Activated T-helper 1 cell treated with anti-CD3 and anti-CD28 coated beads, Interleukin-12 subunit alpha, Interleukin-12 subunit beta, Interleukin-2, Interleukin-4 antibody, amounts not matched to agents 30 ng/mL and 10 ng/mL and 1 ng/mL, durations not matched to agents 14 hours and 24 hours and 36 hours (primary cell): ENCODE data around the gene VPS25. TPM values are rescaled to one million over a fixed set of nuclear protein-coding genes. Genes with fewer than 3 reads are reported as not detected.
"Not testable (repeated sequence)": the region's sequence is repeated elsewhere in the genome, so short reads cannot be mapped to it uniquely, and the experiment has no call there.

Source experiments
- DNase-seq: peaks from one replicate; pipeline ENCODE4 v3.0.0; 2021; ENCODE audit warnings: low spot score
- H3K27ac Mint-ChIP-seq: one replicate; pipeline ENCODE4 v1.8.0; 2021; ENCODE audit warnings: mild to moderate bottlenecking, mixed read lengths
- H3K27me3 Mint-ChIP-seq: one replicate; pipeline ENCODE4 v1.8.0; 2022; ENCODE audit warnings: mild to moderate bottlenecking, moderate library complexity, mixed read lengths; ENCODE audit not compliant: insufficient read depth
- H3K36me3 Mint-ChIP-seq: one replicate; pipeline ENCODE4 v1.8.0; 2021; ENCODE audit warnings: low read depth, mixed read lengths
- H3K4me1 Mint-ChIP-seq: one replicate; pipeline ENCODE4 v1.8.0; 2021; ENCODE audit warnings: low read depth, mixed read lengths
- H3K4me3 Mint-ChIP-seq: one replicate; pipeline ENCODE4 v1.8.0; 2021; ENCODE audit warnings: mild to moderate bottlenecking, moderate library complexity, mixed read lengths
- H3K9me3 Mint-ChIP-seq: one replicate; pipeline ENCODE4 v1.8.0; 2021; ENCODE audit warnings: mixed read lengths
- intact Hi-C: fragments of 100-400 bp; cut with micrococcal nuclease; formaldehyde crosslinking; loops from one replicate; pipeline ENCODE4 v1.15.1; 2024
- total RNA-seq: library from RNA; stranded (reverse); gene quantifications from 2 replicates; pipeline ENCODE4 v1.2.3, GENCODE V29; 2022

VPS25 gene
- total RNA-seq, result 93.6 and 97.0 TPM in 2 replicates

DNA sequence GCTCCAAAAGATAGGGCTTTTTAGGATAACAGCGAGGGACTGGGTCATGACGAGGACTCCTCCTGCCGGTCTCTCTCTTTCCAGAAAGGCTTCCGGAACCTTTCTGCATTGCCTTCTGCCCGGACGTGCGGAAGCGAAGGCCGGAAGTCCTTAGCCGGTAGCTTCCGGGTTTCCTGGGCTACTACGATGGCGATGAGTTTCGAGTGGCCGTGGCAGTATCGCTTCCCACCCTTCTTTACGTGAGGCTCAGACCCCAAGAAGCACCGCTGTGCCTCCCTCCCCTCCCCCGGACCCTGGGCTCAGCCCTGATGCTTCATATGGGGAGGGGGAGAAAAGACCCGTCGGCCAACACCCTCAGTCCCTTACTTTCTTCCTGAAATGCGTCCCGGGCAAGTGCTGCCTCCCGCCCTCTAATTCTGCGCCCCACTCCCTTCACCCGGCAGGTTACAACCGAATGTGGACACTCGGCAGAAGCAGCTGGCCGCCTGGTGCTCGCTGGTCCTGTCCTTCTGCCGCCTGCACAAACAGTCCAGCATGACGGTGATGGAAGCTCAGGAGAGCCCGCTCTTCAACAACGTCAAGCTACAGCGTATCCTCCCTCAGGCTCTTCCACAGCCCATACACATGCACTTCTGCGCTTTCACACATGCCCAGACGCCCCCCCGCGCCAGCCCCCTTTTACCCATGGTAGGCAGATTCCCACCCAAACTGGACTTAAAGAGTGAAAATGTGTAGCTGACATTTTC lies at the start of gene VPS25:
Gene VPS25 (plus strand): TSS at position 160 of the 746 bp plus-strand sequence. CDS start 27 bp downstream, at position 187.
- DNase-seq, result peak; percentile 71
- H3K4me1 Mint-ChIP-seq, result peaks cover 27% of the 10 kb centered on the region
- intact Hi-C loops, result loop anchor here (1.0 to 5.0 kb wide), 6 partner anchors 10 to 225 kb away; partner anchors contain the start of genes BECN1, CNTD1, COA3 and EZH1

DNA sequence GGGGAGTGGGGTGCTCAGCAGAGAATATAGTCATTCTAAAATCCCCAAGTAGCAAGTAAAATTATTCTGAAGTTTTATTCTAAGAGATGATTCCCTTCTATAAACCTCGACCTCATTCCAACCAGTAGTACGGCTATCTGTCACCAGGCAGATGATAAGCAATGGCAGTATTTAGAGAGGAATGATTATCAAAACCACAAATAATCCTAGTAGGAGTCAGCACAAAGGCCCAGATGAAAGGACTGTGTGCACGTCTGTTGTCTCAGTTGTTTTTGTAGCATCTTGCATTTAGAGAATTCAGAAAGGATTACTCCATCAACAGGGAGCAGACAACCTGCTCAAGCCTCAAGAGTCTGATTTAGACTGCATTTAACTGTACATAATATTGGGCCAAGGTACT lies 49.6 kb upstream of the VPS25 start:
- H3K9me3 Mint-ChIP-seq, result no peaks in the 10 kb centered on the region
- peaks cover 5% of the 10 kb centered on the region for H3K4me1 Mint-ChIP-seq
- no peaks in the 10 kb centered on the region for H3K27me3 Mint-ChIP-seq
- intact Hi-C loops, result no loop called here
- DNase-seq, result no peak
- no peak overlapping the region for H3K4me3 Mint-ChIP-seq
- no peak overlapping the region for H3K27ac Mint-ChIP-seq
- peaks cover 32% of the 10 kb centered on the region for H3K36me3 Mint-ChIP-seq

More for the DNA sequence above, at the start of gene VPS25:
- H3K27me3 Mint-ChIP-seq, result no peaks in the 10 kb centered on the region
- H3K9me3 Mint-ChIP-seq, result no peaks in the 10 kb centered on the region
- H3K36me3 Mint-ChIP-seq, result peaks cover 32% of the 10 kb centered on the region
- peak within 1 kb of the TSS; percentile 96 for H3K27ac Mint-ChIP-seq
- H3K4me3 Mint-ChIP-seq, result peak within 1 kb of the TSS; percentile 99

DNA sequence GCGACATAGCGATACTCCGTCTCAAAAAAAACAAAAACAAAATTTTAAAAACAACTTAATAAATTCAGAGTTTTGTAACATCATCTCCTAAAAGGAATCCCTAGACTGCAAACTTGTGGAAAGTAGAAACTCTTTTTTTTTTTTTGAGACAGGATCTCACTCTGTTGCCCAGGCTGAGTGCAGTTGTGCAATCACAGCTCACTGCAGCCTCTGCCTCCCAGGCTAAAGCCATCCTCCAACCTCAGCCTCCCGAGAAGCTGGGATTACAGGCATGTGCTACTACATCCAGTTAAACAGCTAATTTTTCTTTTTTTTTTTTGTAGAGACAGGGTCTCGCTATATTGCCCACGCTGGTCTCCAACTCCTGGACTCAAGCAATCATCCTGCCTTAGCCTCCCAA lies 48.1 kb upstream of the VPS25 start:
- intact Hi-C loops, result no loop called here
- Mint-ChIP-seq H3K4me1 (peaks cover 5% of the 10 kb centered on the region), H3K9me3 (no peaks in the 10 kb centered on the region), H3K27ac (no peak overlapping the region), H3K36me3 (peaks cover 31% of the 10 kb centered on the region), H3K4me3 (no peak overlapping the region), H3K27me3 (no peaks in the 10 kb centered on the region)
- DNase-seq, result no peak

DNA sequence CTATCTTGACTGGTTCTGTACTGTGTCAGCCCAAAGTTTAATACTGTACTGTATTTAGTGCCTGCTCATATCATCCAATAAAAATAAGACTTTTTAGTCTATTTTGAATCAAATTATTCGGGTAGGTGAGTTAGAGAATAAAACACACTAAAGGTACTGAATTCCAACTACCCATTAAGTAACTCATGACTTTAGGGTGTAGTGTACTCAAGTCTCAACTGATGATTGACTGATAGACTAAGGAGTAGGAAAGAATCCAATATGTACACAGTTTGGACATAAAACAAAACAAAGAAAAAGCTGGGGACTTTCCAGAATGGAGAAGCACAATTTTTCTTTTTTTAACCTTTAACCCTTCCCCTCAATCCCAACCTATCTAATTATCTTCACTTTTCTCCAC lies 32.5 kb upstream of the VPS25 start:
- Mint-ChIP-seq H3K36me3 (no peaks in the 10 kb centered on the region), H3K9me3 (no peaks in the 10 kb centered on the region), H3K27ac (no peak overlapping the region), H3K4me1 (peaks cover 15% of the 10 kb centered on the region), H3K4me3 (no peak overlapping the region), H3K27me3 (peaks cover 3% of the 10 kb centered on the region)
- no peak for DNase-seq
- intact Hi-C loops, result no loop called here

DNA sequence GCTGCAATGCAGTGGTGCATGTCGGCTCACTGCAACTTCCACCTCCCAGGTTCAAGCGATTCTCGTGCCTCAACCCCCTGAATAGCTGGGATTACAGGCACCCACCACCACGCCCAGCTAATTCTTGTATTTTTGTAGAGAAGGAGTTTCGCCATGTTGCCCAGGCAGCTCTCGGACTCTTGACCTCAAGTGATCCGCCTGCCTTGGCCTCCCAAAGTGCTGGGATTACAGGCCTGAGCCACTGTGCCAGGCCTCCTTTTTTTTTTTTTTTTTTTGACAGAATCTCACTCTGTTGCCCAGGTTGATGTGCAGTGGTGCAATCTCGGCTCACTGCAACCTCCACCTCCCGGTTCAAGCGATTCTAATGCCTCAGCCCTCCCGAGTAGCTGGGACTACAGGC lies 30.3 kb upstream of the VPS25 start:
- H3K4me3 Mint-ChIP-seq, H3K9me3 Mint-ChIP-seq, H3K36me3 Mint-ChIP-seq, DNase-seq, intact Hi-C loops, H3K27ac Mint-ChIP-seq: not testable (repeated sequence)
- H3K27me3 Mint-ChIP-seq, result peaks cover 14% of the 10 kb centered on the region
- peaks cover 15% of the 10 kb centered on the region for H3K4me1 Mint-ChIP-seq

DNA sequence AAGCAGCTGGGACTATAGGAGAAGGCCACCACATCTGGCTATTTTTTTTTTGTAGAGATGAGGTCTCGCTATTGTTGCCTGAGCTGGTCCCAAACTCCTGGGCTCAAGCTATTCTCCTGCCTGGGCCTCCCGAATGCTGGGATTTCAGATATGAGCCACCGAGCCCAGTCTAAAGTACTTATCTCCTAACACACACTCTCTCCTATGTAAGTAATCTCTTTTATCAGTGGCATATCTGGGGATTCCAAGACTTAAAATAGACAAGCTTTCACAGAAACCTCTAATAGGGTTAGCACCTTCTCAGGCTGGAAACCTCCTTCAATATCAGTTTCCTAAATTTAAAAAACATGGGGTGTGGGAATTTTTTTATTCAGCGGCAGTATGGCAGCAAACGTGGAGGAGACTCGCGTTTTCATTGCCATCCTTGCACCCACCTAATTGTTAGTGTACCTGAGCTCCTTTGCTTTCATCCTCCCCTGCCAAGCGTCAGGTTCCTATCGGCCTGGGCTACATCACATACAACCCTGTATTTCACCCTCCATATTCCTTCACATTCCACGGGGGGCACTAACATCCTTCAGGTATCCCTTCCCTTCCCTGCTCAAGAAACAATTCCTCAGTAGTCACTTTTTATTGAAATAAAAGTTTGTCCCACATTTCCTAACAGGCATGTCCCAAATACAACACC lies 29.5 kb upstream of the VPS25 start:
- no peak for DNase-seq
- peaks cover 15% of the 10 kb centered on the region for H3K4me1 Mint-ChIP-seq

DNA sequence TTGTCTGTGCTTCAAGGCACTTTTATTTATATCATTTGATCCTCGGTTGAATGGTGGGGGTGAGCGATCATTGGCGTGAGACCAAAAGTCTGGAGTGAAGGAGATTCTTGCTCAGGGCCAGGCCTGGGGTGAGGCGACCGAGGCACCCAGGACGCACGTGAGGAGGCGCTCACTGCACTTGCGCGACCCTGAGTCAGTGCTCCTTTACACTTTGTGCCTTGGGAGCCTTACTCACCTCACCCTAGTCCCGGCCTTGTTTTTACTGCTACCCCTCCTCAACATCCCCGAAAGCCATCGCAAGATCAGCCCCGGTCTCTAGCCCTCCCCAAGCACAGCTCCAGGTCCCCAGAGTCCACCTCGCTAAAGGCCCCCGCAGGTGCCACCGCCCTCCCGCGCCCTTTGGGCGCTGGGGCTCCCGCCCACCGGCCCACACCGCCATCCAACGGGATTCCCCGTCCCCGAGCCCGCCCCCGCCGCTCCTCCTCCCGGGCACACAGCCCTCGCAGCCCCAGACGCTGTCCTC lies 28.9 kb upstream of the VPS25 start:
- H3K27me3 Mint-ChIP-seq, result peaks cover 20% of the 10 kb centered on the region
- H3K4me1 Mint-ChIP-seq, result peaks cover 15% of the 10 kb centered on the region
- no peaks in the 10 kb centered on the region for H3K9me3 Mint-ChIP-seq
- peak overlapping the region; percentile 80 for H3K27ac Mint-ChIP-seq
- peak overlapping the region; percentile 91 for H3K4me3 Mint-ChIP-seq
- DNase-seq, result peak; percentile 62
- no peaks in the 10 kb centered on the region for H3K36me3 Mint-ChIP-seq
- intact Hi-C loops, result loop anchor here (1.0 to 2.0 kb wide), 3 partner anchors 19 to 66 kb away; no protein-coding TSS in a partner anchor

More for the DNA sequence above, 29.5 kb upstream of the VPS25 start:
- Mint-ChIP-seq H3K4me3 (peak overlapping the region; percentile 91), H3K27me3 (peaks cover 16% of the 10 kb centered on the region), H3K27ac (peak overlapping the region; percentile 80), H3K36me3 (no peaks in the 10 kb centered on the region), H3K9me3 (no peaks in the 10 kb centered on the region)
- intact Hi-C loops, result loop anchor here (1.0 to 2.0 kb wide), 3 partner anchors 20 to 65 kb away; no protein-coding TSS in a partner anchor

DNA sequence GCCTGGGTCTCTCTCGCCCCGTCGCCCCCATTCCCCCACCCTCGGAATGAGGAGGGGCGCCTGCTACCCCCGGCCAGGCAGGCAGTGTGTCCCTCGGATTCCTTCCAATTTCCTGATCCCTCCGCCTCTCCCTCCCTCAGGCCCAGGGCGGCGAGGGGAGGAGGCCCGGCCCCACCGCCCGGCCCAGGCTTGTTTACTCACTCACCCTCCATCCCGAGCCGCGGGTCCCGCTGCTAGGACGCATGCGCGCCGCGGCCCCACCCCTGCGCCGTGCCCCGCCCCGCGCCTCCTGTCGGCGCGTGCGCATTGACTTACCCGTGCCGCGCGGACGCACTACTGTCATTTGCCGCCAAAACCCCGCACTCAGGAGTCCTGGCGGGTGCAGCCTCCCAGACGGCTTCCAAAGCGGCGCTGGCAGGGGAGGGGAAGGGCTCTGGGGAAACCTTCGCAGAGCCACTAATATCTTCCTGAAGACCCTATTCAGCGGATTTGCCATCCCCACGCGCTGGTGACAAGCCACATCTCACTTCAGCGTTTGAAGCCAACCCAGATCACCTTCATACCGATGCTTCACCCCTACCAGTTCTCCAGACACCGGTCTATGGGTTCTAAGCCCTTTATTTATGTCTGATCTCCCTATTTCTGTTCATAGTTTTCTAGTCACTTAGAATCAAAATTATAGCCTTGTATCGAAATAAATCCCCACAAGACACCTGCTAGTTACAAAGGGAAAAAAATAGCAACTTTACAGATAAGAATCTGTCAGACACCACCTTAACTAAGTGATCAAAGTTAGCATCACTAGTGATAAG lies 28.2 kb upstream of the VPS25 start, which contains the start of gene EZH1:
Gene EZH1 (minus strand): TSS at position 235 of the 812 bp plus-strand sequence. CDS start 16,099 bp downstream, outside the sequence.
- no peaks in the 10 kb centered on the region for H3K9me3 Mint-ChIP-seq
- intact Hi-C loops, result loop anchor here (1.0 to 2.0 kb wide), 6 partner anchors 18 to 136 kb away; partner anchors contain the start of genes BECN1, RETREG3, TUBG1 and VPS25
- H3K4me3 Mint-ChIP-seq, result peak within 1 kb of the TSS; percentile 91

DNA sequence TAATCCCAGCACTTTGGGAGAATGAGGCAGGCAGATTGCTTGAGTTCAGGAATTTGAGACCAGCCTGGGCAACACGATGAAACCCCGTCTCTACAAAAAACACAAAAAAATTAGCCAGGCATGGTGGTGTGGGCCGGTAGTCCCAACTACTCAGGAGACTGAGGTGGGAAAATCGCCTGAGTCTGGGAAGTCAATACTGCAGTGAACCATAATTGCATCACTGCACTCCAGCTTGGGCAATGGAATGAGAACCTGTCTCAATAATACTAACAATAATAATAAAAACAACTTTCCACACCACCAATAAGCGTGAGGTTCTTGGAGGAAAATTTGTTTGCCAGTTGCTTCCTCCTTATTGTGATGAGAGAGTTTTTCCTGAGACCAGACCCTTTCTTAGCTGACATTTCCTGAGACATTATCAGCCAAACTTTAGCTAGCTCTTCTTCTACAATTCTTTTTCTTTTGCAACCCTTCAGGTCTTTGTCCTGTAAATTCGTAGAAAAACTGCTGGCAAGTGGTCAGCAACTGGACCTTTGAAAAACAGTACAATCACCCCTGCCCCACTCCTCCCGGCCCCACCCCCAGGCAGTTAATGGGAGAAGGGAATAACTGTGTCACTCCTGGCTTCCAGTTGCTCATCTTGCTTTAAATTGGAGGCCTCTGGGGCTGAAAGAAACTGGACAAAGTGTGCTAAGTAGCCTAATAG lies 24.9 kb upstream of the VPS25 start:
- intact Hi-C loops, result no loop called here
- peaks cover 43% of the 10 kb centered on the region for H3K27me3 Mint-ChIP-seq

More for the DNA sequence above, 28.2 kb upstream of the VPS25 start, which contains the start of gene EZH1:
- Mint-ChIP-seq H3K27me3 (peaks cover 25% of the 10 kb centered on the region), H3K27ac (peak within 1 kb of the TSS; percentile 83), H3K36me3 (no peaks in the 10 kb centered on the region), H3K4me1 (peaks cover 15% of the 10 kb centered on the region)
- DNase-seq, result peak; percentile 93

DNA sequence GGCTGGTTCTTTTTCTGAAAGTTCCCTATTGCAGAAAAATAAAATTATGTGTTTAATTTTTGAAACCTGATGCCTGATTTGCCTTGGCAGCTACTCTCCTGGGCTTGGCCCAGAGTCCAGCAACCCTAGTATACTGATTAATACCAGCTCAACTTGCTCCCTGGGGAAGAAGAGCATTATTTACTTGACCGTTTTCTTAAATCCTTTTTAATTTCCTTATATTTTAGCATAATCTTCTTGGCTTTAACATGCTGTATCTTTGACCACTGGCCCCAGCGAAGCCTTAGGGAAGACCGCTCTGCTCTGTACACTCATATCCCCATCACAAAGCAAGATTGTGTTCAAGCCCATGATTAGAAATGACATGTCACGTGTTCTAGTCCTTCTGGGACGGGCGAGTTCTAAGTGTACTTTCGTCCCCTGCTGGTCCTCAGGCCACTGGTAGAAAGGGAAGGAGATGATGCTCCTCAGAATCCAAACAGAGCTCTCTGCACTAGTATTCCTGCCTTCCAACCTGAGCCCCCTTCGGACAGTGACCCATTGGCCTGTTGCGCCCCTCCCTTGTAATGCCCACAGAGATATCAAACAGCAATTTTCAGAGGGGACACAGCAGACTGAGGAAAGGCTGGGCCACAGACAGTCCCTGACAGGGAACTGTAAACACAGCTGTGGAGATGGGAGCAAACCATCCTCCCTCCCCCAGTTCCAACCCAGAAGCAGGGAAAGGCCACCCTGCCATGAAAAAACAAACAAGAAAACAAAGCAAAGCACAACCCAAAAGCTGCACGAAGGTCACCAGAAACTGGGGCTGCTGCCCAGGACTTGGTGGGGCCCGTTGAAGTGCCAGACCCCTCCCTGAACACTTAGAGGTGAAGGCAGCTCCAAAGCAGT lies 24.1 kb upstream of the VPS25 start:
- Mint-ChIP-seq H3K27me3 (peaks cover 47% of the 10 kb centered on the region), H3K4me3 (no peak overlapping the region), H3K36me3 (no peaks in the 10 kb centered on the region), H3K27ac (no peak overlapping the region), H3K9me3 (no peaks in the 10 kb centered on the region), H3K4me1 (peaks cover 8% of the 10 kb centered on the region)
- intact Hi-C loops, result no loop called here
- no peak for DNase-seq

More for the DNA sequence above, 24.9 kb upstream of the VPS25 start:
- H3K36me3 Mint-ChIP-seq, result no peaks in the 10 kb centered on the region
- no peak for DNase-seq
- H3K4me3 Mint-ChIP-seq, result no peak overlapping the region
- H3K4me1 Mint-ChIP-seq, result peaks cover 15% of the 10 kb centered on the region
- no peak overlapping the region for H3K27ac Mint-ChIP-seq
- no peaks in the 10 kb centered on the region for H3K9me3 Mint-ChIP-seq

DNA sequence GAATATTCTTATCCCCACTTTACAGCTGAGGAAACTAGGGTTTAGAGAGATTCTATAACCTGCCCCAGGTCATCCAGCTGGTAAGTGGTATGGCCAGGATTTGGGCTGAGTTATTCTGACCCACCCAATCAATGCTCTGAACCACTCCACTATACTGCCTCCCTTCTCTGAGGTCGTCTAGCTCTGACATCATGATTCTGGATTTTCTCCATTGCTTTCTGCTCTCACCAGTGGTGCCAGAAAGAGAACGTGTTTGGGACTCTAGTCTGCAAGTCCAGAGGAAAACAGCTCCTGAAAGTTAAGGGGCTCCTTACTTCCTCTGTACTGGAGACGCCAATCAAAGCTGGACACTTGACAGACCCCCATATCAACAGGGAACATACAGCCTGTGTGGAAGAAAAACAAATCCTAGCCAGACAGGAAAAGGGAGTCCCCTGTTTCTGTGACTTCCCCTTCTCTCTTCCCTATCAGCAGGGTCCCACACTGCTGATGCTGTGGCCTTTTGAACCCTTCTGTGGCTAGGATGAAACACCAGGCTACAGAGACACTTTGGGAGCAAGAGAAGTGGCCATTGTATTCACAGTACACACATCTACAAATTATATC lies 22.4 kb upstream of the VPS25 start:
- Mint-ChIP-seq H3K36me3 (no peaks in the 10 kb centered on the region), H3K27ac (no peak overlapping the region), H3K4me1 (no peaks in the 10 kb centered on the region), H3K9me3 (no peaks in the 10 kb centered on the region), H3K4me3 (no peak overlapping the region), H3K27me3 (peaks cover 55% of the 10 kb centered on the region)
- intact Hi-C loops, result no loop called here
- DNase-seq, result no peak
